ENCODE data around the gene MSI2. TPM values are rescaled to one million over a fixed set of nuclear protein-coding genes. Genes with fewer than 3 reads are reported as not detected.

Gene MSI2
- total and polyA plus RNA-seq, 9 of the 15 experiments (the other 6 are each of a cell fraction or from before 2014, with no cell fraction given): 4.6 to 61.8 (median 42.4) TPM

- TF ChIP-seq ZBTB43 (CRISPR knock-in tag; IDR thresholded peaks at IDR 0.05): no peak
- TF ChIP-seq SETDB1 (IDR thresholded peaks at IDR 0.05; ENCODE audit: low read length): no peak
- TF ChIP-seq MAFF (IDR thresholded peaks at IDR 0.05; ENCODE audit: low read length): peak; percentile 26; the same call in 1 of the 2 replicates
- TF ChIP-seq ZNF449 (CRISPR knock-in tag; IDR thresholded peaks at IDR 0.05): no peak
- TF ChIP-seq POLR2H (tag; IDR thresholded peaks at IDR 0.05; ENCODE audit: low read depth): no peak
- TF ChIP-seq, protein P1, sequence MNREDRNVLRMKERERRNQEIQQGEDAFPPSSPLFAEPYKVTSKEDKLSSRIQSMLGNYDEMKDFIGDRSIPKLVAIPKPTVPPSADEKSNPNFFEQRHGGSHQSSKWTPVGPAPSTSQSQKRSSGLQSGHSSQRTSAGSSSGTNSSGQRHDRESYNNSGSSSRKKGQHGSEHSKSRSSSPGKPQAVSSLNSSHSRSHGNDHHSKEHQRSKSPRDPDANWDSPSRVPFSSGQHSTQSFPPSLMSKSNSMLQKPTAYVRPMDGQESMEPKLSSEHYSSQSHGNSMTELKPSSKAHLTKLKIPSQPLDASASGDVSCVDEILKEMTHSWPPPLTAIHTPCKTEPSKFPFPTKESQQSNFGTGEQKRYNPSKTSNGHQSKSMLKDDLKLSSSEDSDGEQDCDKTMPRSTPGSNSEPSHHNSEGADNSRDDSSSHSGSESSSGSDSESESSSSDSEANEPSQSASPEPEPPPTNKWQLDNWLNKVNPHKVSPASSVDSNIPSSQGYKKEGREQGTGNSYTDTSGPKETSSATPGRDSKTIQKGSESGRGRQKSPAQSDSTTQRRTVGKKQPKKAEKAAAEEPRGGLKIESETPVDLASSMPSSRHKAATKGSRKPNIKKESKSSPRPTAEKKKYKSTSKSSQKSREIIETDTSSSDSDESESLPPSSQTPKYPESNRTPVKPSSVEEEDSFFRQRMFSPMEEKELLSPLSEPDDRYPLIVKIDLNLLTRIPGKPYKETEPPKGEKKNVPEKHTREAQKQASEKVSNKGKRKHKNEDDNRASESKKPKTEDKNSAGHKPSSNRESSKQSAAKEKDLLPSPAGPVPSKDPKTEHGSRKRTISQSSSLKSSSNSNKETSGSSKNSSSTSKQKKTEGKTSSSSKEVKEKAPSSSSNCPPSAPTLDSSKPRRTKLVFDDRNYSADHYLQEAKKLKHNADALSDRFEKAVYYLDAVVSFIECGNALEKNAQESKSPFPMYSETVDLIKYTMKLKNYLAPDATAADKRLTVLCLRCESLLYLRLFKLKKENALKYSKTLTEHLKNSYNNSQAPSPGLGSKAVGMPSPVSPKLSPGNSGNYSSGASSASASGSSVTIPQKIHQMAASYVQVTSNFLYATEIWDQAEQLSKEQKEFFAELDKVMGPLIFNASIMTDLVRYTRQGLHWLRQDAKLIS (CRISPR knock-in tag; IDR thresholded peaks at IDR 0.05): no peak
- no peak for TF ChIP-seq FOXP4 (CRISPR knock-in tag; IDR thresholded peaks at IDR 0.05; ENCODE audit: borderline replicate concordance)
- peak in 1 of 2 experiments; percentile 75; a peak in 2 of 4 replicates for TF ChIP-seq KDM1A (IDR thresholded peaks at IDR 0.05)
- TF ChIP-seq MYBL2 (IDR thresholded peaks at IDR 0.05; ENCODE audit: low read depth): peak; percentile 85
- no peak for TF ChIP-seq MYBL2 (CRISPR knock-in tag; IDR thresholded peaks at IDR 0.05; ENCODE audit: borderline replicate concordance)
- TF ChIP-seq ADNP (tag; IDR thresholded peaks at IDR 0.05): no peak
- peak; percentile 76 for TF ChIP-seq ARHGAP35 (IDR thresholded peaks at IDR 0.05; ENCODE audit: partially characterized antibody)
- TF ChIP-seq, protein P2, sequence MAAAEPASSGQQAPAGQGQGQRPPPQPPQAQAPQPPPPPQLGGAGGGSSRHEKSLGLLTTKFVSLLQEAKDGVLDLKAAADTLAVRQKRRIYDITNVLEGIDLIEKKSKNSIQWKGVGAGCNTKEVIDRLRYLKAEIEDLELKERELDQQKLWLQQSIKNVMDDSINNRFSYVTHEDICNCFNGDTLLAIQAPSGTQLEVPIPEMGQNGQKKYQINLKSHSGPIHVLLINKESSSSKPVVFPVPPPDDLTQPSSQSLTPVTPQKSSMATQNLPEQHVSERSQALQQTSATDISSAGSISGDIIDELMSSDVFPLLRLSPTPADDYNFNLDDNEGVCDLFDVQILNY (CRISPR knock-in tag; IDR thresholded peaks at IDR 0.05): no peak
- TF ChIP-seq MTA3 (IDR thresholded peaks at IDR 0.05; ENCODE audit: borderline replicate concordance): no peak
- peak; percentile 94 for TF ChIP-seq CTBP1 (IDR thresholded peaks at IDR 0.05; ENCODE audit: borderline replicate concordance)
- TF ChIP-seq NR2F6 (CRISPR knock-in tag; IDR thresholded peaks at IDR 0.05): no peak
- TF ChIP-seq SRF (CRISPR knock-in tag; IDR thresholded peaks at IDR 0.05): no peak
- TF ChIP-seq TAF15 (IDR thresholded peaks at IDR 0.05; ENCODE audit: low read depth, low read length): no peak
- TF ChIP-seq TCF3 (CRISPR knock-in tag; IDR thresholded peaks at IDR 0.05): peak; percentile 88
- TF ChIP-seq HNRNPL (IDR thresholded peaks at IDR 0.05; ENCODE audit: low read depth, low read length): no peak
Measured at GRCh38 chr17:57553526-57553925, 297.2 kb downstream of the MSI2 start (continued).

All from K562 (cell line).